HG03097 (cell line): ENCODE results near the gene ADIG.

Source experiments
- ATAC-seq: cut with Tn5 transposase; IDR thresholded peaks from one replicate; pipeline ENCODE4 v1.9.1; 2021; ENCODE audit not compliant: unreplicated experiment, low FRiP score

The ADIG gene

GRCh38 chr20:38628580-38629470 is 47.8 kb downstream of the ADIG start:
- no peak for ATAC-seq

DNA sequence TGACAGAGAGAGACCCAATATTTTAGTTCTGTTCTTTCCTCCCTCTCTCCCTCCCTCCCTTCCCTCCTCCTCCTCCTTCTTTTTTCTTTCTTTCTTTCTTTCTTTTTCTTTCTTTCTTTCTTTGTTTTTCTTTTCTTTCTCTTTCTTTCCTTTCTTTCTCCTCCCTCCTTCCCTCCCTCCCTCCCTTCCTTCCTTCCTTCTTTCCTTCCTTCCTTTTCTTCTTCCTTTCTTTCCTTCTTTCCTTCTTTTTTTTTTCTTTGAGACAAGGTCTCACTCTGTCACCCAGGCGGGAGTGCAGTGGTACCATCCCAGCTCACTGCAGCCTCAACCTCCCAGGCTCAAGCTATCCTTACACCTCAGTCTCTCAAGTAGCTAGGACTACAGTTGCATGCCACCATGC is 49.0 kb downstream of the ADIG start:
- ATAC-seq: no peak

GRCh38 chr20:38630727-38631126 is 49.7 kb downstream of the ADIG start:
- ATAC-seq: no peak

DNA sequence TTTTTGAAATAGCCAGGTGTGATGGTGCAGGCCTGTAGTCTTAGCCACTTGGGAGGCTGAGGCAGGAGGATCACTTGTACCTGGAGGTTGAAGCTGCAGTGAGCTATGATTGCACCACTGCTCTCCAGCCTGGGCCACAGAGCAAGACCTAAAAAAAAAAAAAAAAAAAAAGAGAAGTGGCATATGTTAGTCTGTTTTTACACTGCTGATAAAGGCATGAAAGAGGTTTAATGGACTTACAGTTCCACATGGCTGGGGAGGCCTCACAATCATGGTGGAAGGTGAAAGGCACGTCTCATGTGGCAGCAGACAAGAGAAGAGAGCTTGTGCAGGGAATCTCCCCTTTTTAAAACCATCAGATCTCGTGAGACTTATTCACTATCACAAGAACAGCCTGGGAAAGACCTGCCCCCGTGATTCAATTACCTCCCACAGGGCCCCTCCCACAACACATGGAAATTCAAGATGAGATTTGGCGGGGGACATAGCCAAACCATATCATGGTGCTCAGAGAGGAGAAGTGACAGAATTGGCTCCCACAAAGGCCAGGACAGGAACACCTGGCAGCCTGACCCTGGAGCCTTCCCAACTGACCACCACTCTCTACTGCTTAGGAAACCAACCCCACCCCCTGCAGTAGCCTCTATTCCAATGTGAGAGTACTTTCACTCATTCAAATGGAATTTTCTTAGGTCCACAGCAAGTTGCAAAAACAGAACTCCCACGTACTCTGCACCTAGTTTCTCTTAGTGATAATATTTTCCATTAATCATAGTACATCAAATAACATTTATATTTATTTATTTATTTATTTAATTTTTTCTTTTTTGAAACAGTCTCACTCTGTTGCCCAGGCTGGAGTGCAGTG is 50.4 kb downstream of the ADIG start:
- ATAC-seq: no peak

GRCh38 chr20:38633577-38634093 is 52.6 kb downstream of the ADIG start:
- no peak for ATAC-seq

DNA sequence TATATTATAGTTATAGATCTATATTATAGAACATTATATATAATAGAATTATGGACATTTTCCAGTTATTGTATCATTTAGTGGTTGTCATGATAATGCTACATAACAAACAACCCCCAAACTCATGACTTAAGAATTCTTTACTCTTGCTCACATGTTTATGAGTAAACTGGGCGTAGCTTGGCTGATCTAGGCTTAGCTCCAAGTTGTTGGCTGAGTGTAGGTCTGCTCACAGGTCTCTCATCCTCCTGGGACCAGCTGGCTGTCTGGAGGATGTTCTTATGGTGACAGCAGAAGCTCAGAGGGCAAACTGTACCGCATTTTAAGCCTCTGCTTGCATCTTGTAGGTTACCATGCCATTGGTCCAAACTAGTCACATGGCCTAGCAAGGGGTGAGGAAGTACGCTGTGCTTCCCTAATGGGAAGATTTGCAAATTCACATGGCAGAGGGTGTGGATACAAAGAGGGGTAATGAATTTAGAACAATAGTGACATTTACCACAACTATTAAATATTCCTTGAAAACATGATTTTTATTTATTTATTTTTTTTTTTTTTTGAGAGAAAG is 54.8 kb downstream of the ADIG start:
- ATAC-seq: no peak
